Adipocyte (in vitro differentiated cells): ENCODE data around the gene CDK2.
"Not testable (repeated sequence)": the region's sequence is repeated elsewhere in the genome, so short reads cannot be mapped to it uniquely, and the experiment has no call there.

Source experiments
- DNase-seq: peaks from one replicate; pipeline ENCODE4 v3.0.0-alpha.2; 2015; ENCODE audit warnings: low read depth
- H3K27me3 ChIP-seq: replicated peaks from 2 replicates; pipeline ENCODE4 v1.7.0; 2013; ENCODE audit warnings: mild to moderate bottlenecking, low read length, moderate library complexity; ENCODE audit not compliant: control insufficient read depth, insufficient read depth
- H3K36me3 ChIP-seq: 2 replicates; pipeline ENCODE4 v1.7.0; 2013; ENCODE audit warnings: low read length, mild to moderate bottlenecking, moderate library complexity; ENCODE audit not compliant: control insufficient read depth, insufficient read depth, severe bottlenecking
- H3K4me1 ChIP-seq: 2 replicates; pipeline ENCODE4 v1.7.0; 2013; ENCODE audit warnings: mild to moderate bottlenecking, low read length, moderate library complexity; ENCODE audit not compliant: control insufficient read depth, insufficient read depth
- H3K4me3 ChIP-seq: 2 replicates; pipeline ENCODE4 v1.7.0; 2013; ENCODE audit warnings: mild to moderate bottlenecking, low read length, moderate library complexity
- H3K9ac ChIP-seq: 2 replicates; pipeline ENCODE4 v1.7.0; 2013; ENCODE audit warnings: mild to moderate bottlenecking, low read length, moderate library complexity
- H3K9me3 ChIP-seq: 2 replicates; pipeline ENCODE4 v1.7.0; 2013; ENCODE audit warnings: mild to moderate bottlenecking, low read length, moderate library complexity; ENCODE audit not compliant: control insufficient read depth

The CDK2 gene

DNA sequence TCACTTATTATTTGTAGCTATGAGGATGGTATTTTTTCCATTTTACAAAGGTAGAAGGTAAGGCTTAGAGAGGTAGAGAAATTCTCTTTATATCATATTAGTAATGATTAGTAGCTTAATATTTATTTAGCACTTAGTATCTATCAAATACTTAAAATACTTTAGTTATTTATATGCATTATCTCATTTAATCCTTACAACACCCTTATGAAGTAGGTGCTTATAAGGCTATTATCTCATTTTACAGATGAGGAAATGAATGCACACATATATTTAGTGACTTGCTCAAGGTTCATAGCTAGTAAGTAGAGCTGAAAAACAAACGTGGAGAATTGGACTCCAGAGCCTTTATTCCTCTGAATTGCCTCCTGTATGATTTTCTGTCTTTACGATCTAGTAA lies 18.2 kb downstream of the CDK2 start:
- DNase-seq: no peak
- no peak overlapping the region for H3K9ac ChIP-seq
- peaks cover 63% of the 10 kb centered on the region for H3K36me3 ChIP-seq
- H3K27me3 ChIP-seq: no peaks in the 10 kb centered on the region
- H3K9me3 ChIP-seq: no peaks in the 10 kb centered on the region
- no peak overlapping the region for H3K4me3 ChIP-seq
- H3K4me1 ChIP-seq: no peaks in the 10 kb centered on the region

DNA sequence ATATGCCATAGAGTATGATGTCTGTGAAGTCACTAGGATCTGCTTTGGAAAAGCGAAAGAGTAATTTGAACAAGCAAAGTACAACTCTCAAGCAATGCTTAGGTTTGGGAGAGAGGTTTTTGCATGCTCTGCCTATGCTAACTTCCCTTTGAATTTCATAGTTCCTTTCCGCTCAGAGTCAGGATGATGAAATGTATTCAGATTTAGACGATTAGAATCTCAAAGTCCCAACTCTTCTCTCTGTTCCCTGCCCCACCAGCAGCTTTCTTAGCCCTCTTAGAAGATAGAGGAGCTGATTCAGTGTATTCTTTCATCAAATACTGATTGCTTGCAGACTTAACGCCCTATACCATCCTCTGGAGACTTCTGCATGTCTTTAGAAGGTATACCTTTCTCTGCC lies 18.7 kb downstream of the CDK2 start:
- H3K4me1 ChIP-seq: no peaks in the 10 kb centered on the region
- H3K27me3 ChIP-seq: no peaks in the 10 kb centered on the region
- no peaks in the 10 kb centered on the region for H3K9me3 ChIP-seq
- DNase-seq: no peak
- no peak overlapping the region for H3K9ac ChIP-seq
- H3K4me3 ChIP-seq: no peak overlapping the region
- H3K36me3 ChIP-seq: peaks cover 64% of the 10 kb centered on the region

DNA sequence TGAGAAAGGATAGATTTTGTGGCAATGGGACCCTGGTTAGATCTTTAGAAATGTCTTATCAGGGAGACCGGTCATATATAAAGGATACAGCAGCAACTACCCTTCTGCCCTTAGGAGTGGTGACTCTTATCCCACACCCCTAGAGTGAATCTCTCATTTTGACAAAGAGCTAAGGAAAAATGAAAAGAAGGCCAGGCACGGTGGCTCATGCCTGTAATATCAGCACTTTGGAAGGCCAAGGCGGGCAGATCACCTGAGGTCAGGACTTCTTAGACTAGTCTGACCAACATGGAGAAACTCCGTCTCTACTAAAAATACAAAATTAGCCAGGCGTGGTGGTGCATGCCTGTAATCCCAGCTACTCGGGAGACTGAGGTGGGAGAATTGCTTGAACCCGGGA lies 19.3 kb downstream of the CDK2 start:
- H3K36me3 ChIP-seq: peaks cover 69% of the 10 kb centered on the region
- not testable (repeated sequence) for DNase-seq, H3K4me3 ChIP-seq, H3K9me3 ChIP-seq, H3K4me1 ChIP-seq, H3K9ac ChIP-seq, H3K27me3 ChIP-seq

DNA sequence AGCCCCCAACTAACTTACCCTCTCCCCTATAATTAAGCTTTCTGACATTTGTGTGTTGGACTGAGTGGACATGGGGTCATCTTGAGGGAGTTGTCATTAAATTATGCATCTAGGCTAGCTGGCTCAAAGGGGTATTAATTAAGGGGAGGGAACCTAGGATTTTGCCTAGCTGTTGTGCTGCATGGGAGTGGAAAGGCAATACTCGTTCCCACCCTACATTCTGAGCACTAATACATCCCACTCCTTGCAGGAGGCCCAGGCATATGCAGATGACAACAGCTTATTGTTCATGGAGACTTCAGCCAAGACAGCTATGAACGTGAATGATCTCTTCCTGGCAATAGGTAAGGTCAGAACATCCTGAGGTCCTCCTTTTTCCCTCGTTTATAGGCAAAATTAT lies 24.5 kb downstream of the CDK2 start:
- H3K36me3 ChIP-seq: peaks cover 77% of the 10 kb centered on the region
- H3K4me1 ChIP-seq: no peaks in the 10 kb centered on the region
- H3K9ac ChIP-seq: no peak overlapping the region
- no peaks in the 10 kb centered on the region for H3K9me3 ChIP-seq
- no peak overlapping the region for H3K4me3 ChIP-seq
- DNase-seq: no peak
- H3K27me3 ChIP-seq: no peaks in the 10 kb centered on the region

DNA sequence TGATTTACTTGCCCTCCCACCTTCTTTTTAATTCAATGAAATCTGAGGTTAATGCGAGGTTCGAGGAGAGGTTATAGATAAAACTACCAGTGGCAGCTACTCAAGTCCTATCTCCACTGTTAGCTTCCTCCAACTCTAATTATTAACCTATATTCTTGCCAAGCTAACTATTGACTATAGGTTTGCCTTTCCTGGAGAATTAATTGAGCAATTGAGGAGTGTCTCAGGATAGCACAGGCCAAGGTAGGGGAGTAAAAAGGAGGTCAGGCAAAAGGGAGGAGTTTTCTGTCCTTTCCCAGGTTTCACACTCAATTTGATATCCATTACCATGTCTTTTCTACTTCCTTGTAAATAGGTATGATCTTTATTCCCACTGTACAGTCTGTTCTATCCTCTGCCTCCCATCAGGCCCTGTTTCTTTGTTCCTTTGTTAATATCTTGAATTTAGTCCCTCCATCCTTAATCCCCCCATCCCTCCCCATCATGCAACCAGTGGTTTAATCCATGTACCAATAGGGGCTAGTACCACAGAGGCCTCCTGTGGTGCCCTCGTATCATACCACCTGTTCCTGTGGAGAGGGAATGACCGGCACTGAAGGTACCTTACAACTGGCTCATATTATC lies 26.7 kb downstream of the CDK2 start:
- Histone ChIP-seq H3K36me3 (peaks cover 61% of the 10 kb centered on the region), H3K4me3 (no peak overlapping the region), H3K9ac (peak overlapping the region; percentile 42), H3K9me3 (no peaks in the 10 kb centered on the region), H3K4me1 (peaks cover 15% of the 10 kb centered on the region), H3K27me3 (no peaks in the 10 kb centered on the region)
- DNase-seq: no peak

DNA sequence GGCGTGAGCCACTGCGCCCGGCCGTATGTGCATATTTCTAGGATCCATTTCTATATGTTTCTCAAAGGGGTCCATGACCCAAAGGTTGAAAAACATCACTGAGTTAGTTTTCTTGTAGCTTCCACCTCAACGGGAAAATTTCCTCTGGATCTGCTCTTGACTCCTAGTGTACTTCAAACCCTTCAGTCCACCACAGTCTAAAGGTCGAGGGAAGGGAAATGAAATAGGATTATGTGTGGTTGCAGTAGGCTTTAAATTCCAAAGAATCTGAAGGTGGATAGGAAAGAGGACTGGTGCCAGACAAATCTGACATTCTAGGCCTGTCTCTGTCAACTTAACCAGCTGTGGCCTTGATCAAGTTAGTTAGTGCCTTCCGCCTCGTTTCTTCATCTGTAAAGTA lies 28.7 kb downstream of the CDK2 start:
- DNase-seq: no peak
- Histone ChIP-seq H3K9ac (no peak overlapping the region), H3K4me3 (no peak overlapping the region), H3K27me3 (no peaks in the 10 kb centered on the region), H3K36me3 (peaks cover 52% of the 10 kb centered on the region), H3K4me1 (peaks cover 16% of the 10 kb centered on the region), H3K9me3 (no peaks in the 10 kb centered on the region)

DNA sequence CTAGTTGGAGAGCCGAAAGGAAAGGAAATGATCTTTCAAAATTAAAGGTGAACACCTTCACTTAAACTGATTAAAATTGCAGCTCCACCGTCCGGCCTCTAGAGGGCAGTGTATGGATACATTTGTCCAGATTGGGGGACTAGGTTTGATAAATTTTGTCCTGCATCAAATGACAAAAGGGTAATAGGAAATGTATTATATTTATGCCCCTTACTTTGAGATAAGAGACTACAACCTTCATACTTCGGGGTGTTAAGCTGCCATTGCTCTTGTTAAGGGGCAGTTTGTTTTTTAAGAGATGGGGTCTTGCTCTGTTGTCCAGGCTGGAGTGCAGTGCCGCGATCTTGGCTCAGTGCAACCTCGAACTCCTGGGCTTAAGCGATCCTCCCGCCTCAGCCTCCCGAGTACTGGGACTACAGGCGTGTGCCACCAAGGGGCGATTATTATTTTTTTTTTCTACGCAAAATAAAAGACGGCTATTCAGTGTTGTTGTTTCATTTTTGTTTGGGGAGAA lies 29.6 kb downstream of the CDK2 start:
- DNase-seq: peak; percentile 90
- Histone ChIP-seq H3K4me3 (peak overlapping the region; percentile 98), H3K4me1 (peaks cover 16% of the 10 kb centered on the region), H3K9ac (peak overlapping the region; percentile 99), H3K27me3 (no peaks in the 10 kb centered on the region), H3K9me3 (no peaks in the 10 kb centered on the region), H3K36me3 (peaks cover 43% of the 10 kb centered on the region)

DNA sequence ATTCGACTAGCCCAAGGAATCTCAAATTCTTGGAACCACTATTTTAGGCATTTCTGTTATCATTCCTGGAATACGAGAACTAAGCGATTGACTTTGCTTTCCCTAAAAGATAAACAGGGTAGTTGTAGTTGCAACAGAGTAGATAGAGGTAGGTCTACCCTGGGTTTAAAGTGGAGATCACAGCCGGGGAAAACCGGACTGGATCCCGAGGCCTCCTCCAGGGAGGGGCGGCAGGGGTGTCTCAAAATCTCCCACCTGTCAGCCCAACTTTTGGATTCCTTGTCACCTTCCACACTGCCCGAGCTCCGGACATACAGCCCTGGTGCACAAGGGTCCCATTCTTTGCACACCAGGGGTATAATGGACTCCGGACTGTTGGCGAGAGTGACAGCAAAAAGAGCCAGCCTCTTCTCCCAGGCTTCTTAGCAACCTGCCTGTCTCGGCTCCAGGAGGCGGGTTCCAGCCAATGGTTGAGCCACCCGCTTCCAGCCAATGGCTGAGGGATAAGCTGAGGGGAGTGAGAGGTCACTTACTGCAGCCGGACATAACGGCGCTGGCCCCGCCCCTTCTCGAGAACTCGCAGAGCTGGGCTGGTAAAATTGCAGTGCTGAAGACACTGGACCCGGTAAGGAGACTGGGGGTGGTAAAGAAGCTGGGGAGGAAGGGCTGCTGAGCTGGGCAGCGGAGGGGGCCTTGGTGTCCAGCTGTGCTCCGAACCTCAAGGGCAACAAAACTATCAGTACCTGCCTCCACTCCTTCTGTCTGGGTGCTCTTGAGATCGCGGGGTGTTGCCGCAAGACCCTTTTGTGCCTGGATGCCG lies 30.3 kb downstream of the CDK2 start, which contains the start of gene SUOX:
SUOX (plus strand) TSS at position 562 of the 820 bp plus-strand sequence. CDS start 4,946 bp downstream, outside the sequence.
- Histone ChIP-seq H3K9ac (peak within 1 kb of the TSS; percentile 99), H3K4me3 (peak within 1 kb of the TSS; percentile 98), H3K36me3 (peaks cover 38% of the 10 kb centered on the region), H3K27me3 (no peaks in the 10 kb centered on the region), H3K4me1 (peaks cover 16% of the 10 kb centered on the region), H3K9me3 (no peaks in the 10 kb centered on the region)
- DNase-seq: peak; percentile 98

DNA sequence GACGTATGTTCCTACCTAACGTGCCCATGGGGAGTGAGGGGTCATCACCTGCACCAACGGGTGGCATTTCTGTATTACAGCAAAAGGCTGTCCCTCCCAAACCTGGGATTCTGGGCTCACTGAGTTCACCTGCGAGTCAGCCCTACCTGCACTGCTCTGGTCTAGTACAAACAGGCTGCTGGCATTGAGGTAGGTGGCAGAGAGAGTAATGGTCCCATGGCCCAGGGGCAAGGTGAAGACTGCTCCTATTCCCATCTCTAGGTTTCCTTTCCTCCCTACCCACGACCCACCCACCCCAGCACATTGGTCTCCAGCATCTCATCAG lies 30.9 kb downstream of the CDK2 start:
- H3K36me3 ChIP-seq: peaks cover 38% of the 10 kb centered on the region
- no peaks in the 10 kb centered on the region for H3K27me3 ChIP-seq
- peaks cover 16% of the 10 kb centered on the region for H3K4me1 ChIP-seq
- peak overlapping the region; percentile 98 for H3K4me3 ChIP-seq
- H3K9me3 ChIP-seq: no peaks in the 10 kb centered on the region
- H3K9ac ChIP-seq: peak overlapping the region; percentile 99
- no peak for DNase-seq

DNA sequence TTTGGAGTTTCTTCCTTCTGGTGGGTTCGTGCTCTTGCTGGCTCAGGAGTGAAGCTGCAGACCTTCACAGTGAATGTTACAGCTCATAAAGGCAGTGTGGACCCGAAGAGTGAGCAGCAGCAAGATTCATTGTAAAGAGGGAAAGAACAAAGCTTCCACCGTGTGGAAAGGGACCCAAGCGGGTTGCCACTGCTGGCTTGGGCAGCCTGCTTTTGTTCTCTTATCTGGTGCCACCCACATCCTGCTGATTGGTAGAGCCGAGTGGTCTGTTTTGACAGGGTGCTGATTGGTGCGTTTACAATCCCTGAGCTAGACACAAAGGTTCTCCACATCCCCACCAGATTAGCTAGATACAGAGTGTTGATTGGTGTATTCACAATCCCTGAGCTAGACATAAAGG lies 32.9 kb downstream of the CDK2 start:
- H3K4me3 ChIP-seq, H3K9ac ChIP-seq, DNase-seq, H3K9me3 ChIP-seq, H3K27me3 ChIP-seq: not testable (repeated sequence)
- peaks cover 16% of the 10 kb centered on the region for H3K4me1 ChIP-seq
- H3K36me3 ChIP-seq: peaks cover 33% of the 10 kb centered on the region

DNA sequence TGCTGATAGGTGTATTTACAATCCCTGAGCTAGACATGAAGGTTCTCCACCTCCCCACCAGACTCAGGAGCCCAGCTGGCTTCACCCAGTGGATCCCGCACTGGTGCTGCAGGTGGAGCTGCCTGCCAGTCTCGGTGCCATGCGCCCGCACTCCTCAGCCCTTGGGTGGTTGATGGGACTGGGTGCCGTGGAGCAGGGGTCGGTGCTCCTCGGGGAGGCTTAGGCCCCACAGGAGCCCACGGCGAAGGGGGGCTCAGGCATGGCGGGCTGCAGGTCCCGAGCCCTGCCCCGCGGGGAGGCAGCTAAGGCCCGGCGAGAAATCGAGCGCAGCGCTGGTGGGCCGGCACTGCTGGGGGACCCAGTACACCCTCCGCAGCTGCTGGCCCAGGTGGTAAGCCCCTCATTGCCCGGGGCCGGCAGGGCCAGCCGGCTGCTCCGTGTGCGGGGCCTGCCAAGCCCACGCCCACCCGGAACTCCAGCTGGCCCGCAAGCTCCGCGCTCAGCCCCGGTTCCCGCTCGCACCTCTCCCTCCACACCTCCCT lies 33.4 kb downstream of the CDK2 start:
- H3K4me1 ChIP-seq: peaks cover 16% of the 10 kb centered on the region
- H3K27me3 ChIP-seq, DNase-seq, H3K4me3 ChIP-seq, H3K9me3 ChIP-seq, H3K9ac ChIP-seq: not testable (repeated sequence)
- peaks cover 32% of the 10 kb centered on the region for H3K36me3 ChIP-seq
